IMR-90 (cell line): ENCODE results near the gene SIPA1L3. TPM values are rescaled to one million over a fixed set of nuclear protein-coding genes. Genes with fewer than 3 reads are reported as not detected.
A peak's percentile ranks its signal among the peaks of the same experiment; 100 is the strongest.

Experiments
- ATAC-seq: fragments of 200-7000 bp; cut with Tn5 transposase; 2 replicates; pipeline ENCODE4 v1.9.1; 2020; ENCODE audit warnings: low read depth, mild to moderate bottlenecking, moderate library complexity
- BruUV-seq: library from RNA; stranded (reverse); fragments of 400-500 nt; replicated peaks from 2 replicates; lab custom pipeline; 2021; lab: Mats Ljungman, UMichigan
- CTCF ChIA-PET: fragments of 300-600 bp; formaldehyde crosslinking; extraction: SDS; loops from one replicate; lab custom pipeline; 2021; ENCODE audit warnings: antibody characterized with exemption; lab: Yijun Ruan, JAX
- POLR2A ChIA-PET: fragments of 300-600 bp; sonication (Branson Sonifier 250); formaldehyde crosslinking; loops from one replicate; lab custom pipeline; 2022; ENCODE audit warnings: antibody characterized with exemption; ENCODE audit not compliant: unreplicated experiment; lab: Charles Lee
- DNase-seq: peaks from one replicate; pipeline ENCODE4 v3.0.0; 2013
- H2AFZ ChIP-seq: replicated peaks from 2 replicates; pipeline ENCODE3; 2013; ENCODE audit warnings: low read length, mild to moderate bottlenecking; ENCODE audit not compliant: poor library complexity
- H2AK5ac ChIP-seq: 2 replicates; pipeline ENCODE4 v1.6.1; 2013; ENCODE audit warnings: low read depth, low read length, inconsistent platforms
- H2AK9ac ChIP-seq: replicated peaks from 2 replicates; pipeline ENCODE3; 2013; ENCODE audit warnings: mild to moderate bottlenecking, low read depth, low read length, moderate library complexity; ENCODE audit not compliant: poor library complexity
- H2BK120ac ChIP-seq: 2 replicates; pipeline ENCODE4 v1.6.1; 2013; ENCODE audit warnings: low read depth, low read length, inconsistent platforms
- H2BK15ac ChIP-seq: 3 replicates; pipeline ENCODE4 v1.6.1; 2013; ENCODE audit warnings: low read depth, low read length, inconsistent platforms
- H2BK20ac ChIP-seq: 2 replicates; pipeline ENCODE4 v1.6.1; 2013; ENCODE audit warnings: low read depth, mild to moderate bottlenecking, inconsistent platforms, low read length, moderate library complexity
- H2BK5ac ChIP-seq: 2 replicates; pipeline ENCODE4 v1.6.1; 2013; ENCODE audit warnings: mild to moderate bottlenecking, low read depth, low read length, inconsistent platforms; ENCODE audit not compliant: poor library complexity, severe bottlenecking
- H3K14ac ChIP-seq: replicated peaks from 2 replicates; pipeline ENCODE4 v1.6.1; 2013; ENCODE audit warnings: low read depth, low read length, inconsistent platforms
- H3K18ac ChIP-seq: 2 replicates; pipeline ENCODE4 v1.6.1; 2013; ENCODE audit warnings: low read depth, low read length, control low read depth
- H3K23ac ChIP-seq: 2 replicates; pipeline ENCODE4 v1.6.1; 2013; ENCODE audit warnings: low read depth, low read length, inconsistent platforms
- H3K27ac ChIP-seq: 2 replicates; pipeline ENCODE4 v1.5.1; 2013; ENCODE audit warnings: mild to moderate bottlenecking, control low read depth, low read length; ENCODE audit not compliant: insufficient read depth
- H3K27me3 ChIP-seq: 2 replicates; pipeline ENCODE4 v1.6.1; 2013; ENCODE audit warnings: low read length; ENCODE audit not compliant: control insufficient read depth, insufficient read depth
- H3K36me3 ChIP-seq: 2 replicates; pipeline ENCODE4 v1.6.1; 2013; ENCODE audit warnings: low read length, mixed read lengths; ENCODE audit not compliant: control insufficient read depth, insufficient read depth
- H3K4ac ChIP-seq: 2 replicates; pipeline ENCODE4 v1.6.1; 2013; ENCODE audit warnings: low read depth, low read length, inconsistent platforms
- H3K4me1 ChIP-seq: 2 replicates; pipeline ENCODE4 v1.6.1; 2013; ENCODE audit warnings: low read length, mixed read lengths; ENCODE audit not compliant: control insufficient read depth, insufficient read depth
- H3K4me2 ChIP-seq: 2 replicates; pipeline ENCODE4 v1.6.1; 2013; ENCODE audit warnings: low read depth, mild to moderate bottlenecking, control low read depth, low read length, moderate library complexity
- H3K4me3 ChIP-seq: 2 replicates; pipeline ENCODE4 v1.5.1; 2013; ENCODE audit warnings: low read depth, mild to moderate bottlenecking, control low read depth, low read length, moderate library complexity; ENCODE audit not compliant: insufficient read depth
- H3K56ac ChIP-seq: 2 replicates; pipeline ENCODE4 v1.6.1; 2013; ENCODE audit warnings: low read length, inconsistent platforms; ENCODE audit not compliant: insufficient read depth; ENCODE audit errors: extremely low read depth
- H3K79me1 ChIP-seq, 2 experiments: 2 replicates each; pipeline ENCODE4 v1.6.1; 2013; ENCODE audit warnings: low read length in 2 of 2, inconsistent platforms in 1 of 2, low read depth in 1 of 2
- H3K9ac ChIP-seq: 2 replicates; pipeline ENCODE4 v1.6.1; 2013; ENCODE audit warnings: low read depth, low read length, control low read depth
- H3K9me1 ChIP-seq: 2 replicates; pipeline ENCODE4 v1.6.1; 2013; ENCODE audit warnings: low read length, inconsistent platforms; ENCODE audit not compliant: insufficient read depth
- H3K9me3 ChIP-seq: 2 replicates; pipeline ENCODE4 v1.6.1; 2013; ENCODE audit warnings: low read length; ENCODE audit not compliant: control insufficient read depth, insufficient read depth
- H4K20me1 ChIP-seq: 2 replicates; pipeline ENCODE4 v1.6.1; 2013; ENCODE audit warnings: low read length, inconsistent platforms; ENCODE audit not compliant: insufficient read depth
- H4K5ac ChIP-seq: 2 replicates; pipeline ENCODE4 v1.6.1; 2013; ENCODE audit warnings: mild to moderate bottlenecking, low read depth, low read length, control low read depth
- H4K8ac ChIP-seq, 2 experiments: 2 replicates each; pipeline ENCODE4 v1.6.1; 2013; ENCODE audit warnings: low read depth in 2 of 2, low read length in 2 of 2, control low read depth in 1 of 2, inconsistent platforms in 1 of 2
- H4K91ac ChIP-seq: 2 replicates; pipeline ENCODE4 v1.6.1; 2013; ENCODE audit warnings: low read depth, low read length, inconsistent platforms; ENCODE audit not compliant: insufficient read depth
- CHD1 ChIP-seq: IDR thresholded peaks from 2 replicates; pipeline ENCODE4 v1.6.1; 2012; ENCODE audit warnings: low read depth, low read length, improper control_type of control experiment
- MAFK ChIP-seq: IDR thresholded peaks from 2 replicates; pipeline ENCODE4 v1.6.1; 2012; ENCODE audit warnings: low read depth, low read length, improper control_type of control experiment
- WGBS, 2 experiments: methylation state at CpG; one replicate each; pipeline versions ENCODE4 v1.1.5 to v1.1.7; 2013; ENCODE audit warnings: missing lambda C conversion rate in 2 of 2; ENCODE audit not compliant: insufficient read length in 1 of 2; ENCODE audit errors: extremely low coverage in 2 of 2; 5-methylcytosine and 5-hydroxymethylcytosine counted together
- dilution Hi-C: fragments of 300-500 bp; cut with HindIII; formaldehyde crosslinking; loops from one replicate; pipeline ENCODE4 v1.14.3; 2018; ENCODE audit warnings: low sequenced_read_pairs; ENCODE audit not compliant: unreplicated experiment
- in situ Hi-C: fragments of 300-500 bp; cut with MboI; formaldehyde crosslinking; loops from 3 replicates; pipeline ENCODE4 v1.14.3; 2019; ENCODE audit warnings: low sequenced_read_pairs, inconsistent platforms, mixed read lengths
- intact Hi-C: fragments of 100-400 bp; cut with micrococcal nuclease; formaldehyde crosslinking; loops from 2 replicates; pipeline ENCODE4 v1.10.0; 2022
- polyA plus RNA-seq, 3 experiments: library from polyadenylated mRNA; depleted of rRNA; stranded (reverse); fragments of >200 nt; gene quantifications; 2 replicates each; pipeline ENCODE4 v1.2.3, GENCODE V29; 2012; ENCODE audit warnings: low replicate concordance in 1 of 3
- total RNA-seq: library from RNA; depleted of rRNA; stranded (reverse); fragments of >200 nt; gene quantifications from 2 replicates; pipeline ENCODE4 v1.2.3, GENCODE V29; 2012

SIPA1L3 gene
- total and polyA plus RNA-seq, 2 of the 4 experiments (the other 2 are of a cell fraction), result 4.1 to 9.4 TPM

DNA sequence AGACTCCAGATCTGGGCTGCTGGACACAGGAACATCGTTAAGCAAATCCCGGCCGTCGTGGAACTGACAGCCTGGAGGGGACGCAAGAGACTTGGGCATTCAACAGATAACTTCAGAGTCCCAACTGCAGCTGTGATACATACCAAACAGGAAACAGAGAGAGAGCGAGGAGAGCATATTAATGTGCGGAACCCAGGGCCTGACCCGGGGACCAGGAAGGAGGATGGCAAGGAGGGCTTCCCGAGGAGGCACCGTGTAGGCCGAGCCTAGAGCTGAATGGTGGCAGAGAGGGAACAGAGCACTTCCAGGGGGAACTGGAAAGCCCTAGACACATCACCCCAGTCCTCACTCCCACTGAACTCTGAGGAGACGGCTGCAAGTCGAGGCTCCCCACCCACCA lies 68.1 kb downstream of the SIPA1L3 start:
- Histone ChIP-seq H2AFZ (no peak overlapping the region), H4K91ac (peak overlapping the region; percentile 57), H2BK5ac (peak overlapping the region; percentile 64), H3K4ac (peak overlapping the region; percentile 57; the same call in 1 of the 2 replicates), H3K9me3 (peaks cover 6% of the 10 kb centered on the region), H4K20me1 (no peaks in the 10 kb centered on the region), H2BK20ac (peak overlapping the region; percentile 34; the same call in 1 of the 2 replicates), H3K27ac (no peak overlapping the region), H3K27me3 (no peaks in the 10 kb centered on the region), H3K23ac (no peak overlapping the region), H4K8ac (peak overlapping the region in 1 of 2 experiments; percentile 64; a peak in 1 of 4 replicates), H2BK120ac (no peak overlapping the region), H3K9me1 (peaks cover 17% of the 10 kb centered on the region; the same call in 1 of the 2 replicates), H3K4me2 (no peak overlapping the region), H3K56ac (no peak overlapping the region), H3K36me3 (peaks cover 3% of the 10 kb centered on the region; the same call in 1 of the 2 replicates), H3K79me1 (peaks cover 32 to 90% of the 10 kb centered on the region in 2 experiments), H3K4me3 (no peak overlapping the region), H3K18ac (no peak overlapping the region), H2AK9ac (peak overlapping the region; percentile 38), H4K5ac (peak overlapping the region; percentile 41; the same call in 1 of the 2 replicates), H2AK5ac (peak overlapping the region; percentile 85; the same call in 1 of the 2 replicates), H3K9ac (no peak overlapping the region), H3K4me1 (peaks cover 13% of the 10 kb centered on the region), H3K14ac (peak overlapping the region; percentile 69; the same call in 1 of the 2 replicates), H2BK15ac (no peak overlapping the region; the same call in 2 of the 3 replicates)
- 91% methylated on average over 5 of the region's 13 CpGs; no CpG with 5 or more reads in 1 of the 2 experiments for WGBS, 2 experiments
- ATAC-seq, result no peak
- no TSS peak for BruUV-seq
- in situ Hi-C loops, result no loop called here
- intact Hi-C loops, result no loop called here
- ChIA-PET POLR2A (no interaction called here), CTCF (no interaction called here)
- no peak for DNase-seq
- dilution Hi-C loops, result no loop called here
- TF ChIP-seq MAFK, result no peak
- TF ChIP-seq CHD1, result no peak
